ENCODE data around the gene EPHB2.

- no peak for TF ChIP-seq CTCF (conservative IDR thresholded peaks at IDR 0.05; ENCODE audit: low read length)
- TF ChIP-seq EZH2phosphoT487 (IDR thresholded peaks at IDR 0.05; ENCODE audit: borderline replicate concordance), result no peak
Measured at GRCh38 chr1:22752339-22752738, 41.7 kb downstream of the EPHB2 start.

Data from Loucy (cell line).